ENCODE measurements around the gene RAD51B. TPM values are rescaled to one million over a fixed set of nuclear protein-coding genes. Genes with fewer than 3 reads are reported as not detected.

The RAD51B gene
- total and polyA plus RNA-seq, 4 donors = 2.5 to 95.0 (median 9.6) TPM

DNA sequence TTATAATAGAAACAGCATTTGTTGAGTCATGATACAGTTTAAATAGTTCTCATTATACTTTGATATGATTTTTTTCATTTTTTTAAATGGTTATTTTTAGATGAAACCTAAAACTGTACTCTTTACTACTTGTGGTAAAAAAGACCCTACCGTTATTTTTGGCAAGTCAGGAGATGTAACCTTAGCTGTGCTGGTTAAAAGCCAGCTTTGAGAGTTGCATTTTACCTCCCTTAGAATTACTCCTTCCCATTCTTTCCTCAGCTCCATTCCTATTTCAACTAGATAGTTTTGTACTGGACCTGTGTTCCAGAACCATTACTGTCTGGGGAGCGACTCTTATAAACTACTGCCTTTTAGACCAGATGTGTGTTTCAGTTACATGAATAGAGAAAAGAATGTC is 92.0 kb downstream of the RAD51B start:
- WGBS, 2 donors = 55 to 75% methylated on average over 2 of the region's 2 CpGs
- TF ChIP-seq, protein P1, sequence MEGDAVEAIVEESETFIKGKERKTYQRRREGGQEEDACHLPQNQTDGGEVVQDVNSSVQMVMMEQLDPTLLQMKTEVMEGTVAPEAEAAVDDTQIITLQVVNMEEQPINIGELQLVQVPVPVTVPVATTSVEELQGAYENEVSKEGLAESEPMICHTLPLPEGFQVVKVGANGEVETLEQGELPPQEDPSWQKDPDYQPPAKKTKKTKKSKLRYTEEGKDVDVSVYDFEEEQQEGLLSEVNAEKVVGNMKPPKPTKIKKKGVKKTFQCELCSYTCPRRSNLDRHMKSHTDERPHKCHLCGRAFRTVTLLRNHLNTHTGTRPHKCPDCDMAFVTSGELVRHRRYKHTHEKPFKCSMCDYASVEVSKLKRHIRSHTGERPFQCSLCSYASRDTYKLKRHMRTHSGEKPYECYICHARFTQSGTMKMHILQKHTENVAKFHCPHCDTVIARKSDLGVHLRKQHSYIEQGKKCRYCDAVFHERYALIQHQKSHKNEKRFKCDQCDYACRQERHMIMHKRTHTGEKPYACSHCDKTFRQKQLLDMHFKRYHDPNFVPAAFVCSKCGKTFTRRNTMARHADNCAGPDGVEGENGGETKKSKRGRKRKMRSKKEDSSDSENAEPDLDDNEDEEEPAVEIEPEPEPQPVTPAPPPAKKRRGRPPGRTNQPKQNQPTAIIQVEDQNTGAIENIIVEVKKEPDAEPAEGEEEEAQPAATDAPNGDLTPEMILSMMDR (IDR thresholded peaks at IDR 0.05; ENCODE audit: control extremely low read depth, extremely low read depth) = no peak
- Histone ChIP-seq H3K9me3 (ENCODE audit: control insufficient read depth in 4 of 4, insufficient read depth in 3 of 4, low read length in 3 of 4) (no peaks in the 10 kb centered on the region), H3K9ac (ENCODE audit: insufficient read depth in 1 of 2, low read length in 2 of 2) (no peak overlapping the region), H3K4me3 (no peak overlapping the region), H3K4me1 (ENCODE audit: control insufficient read depth in 5 of 5, insufficient read depth in 5 of 5, low read length in 5 of 5) (peaks cover 0 to 24% (median 0%) of the 10 kb centered on the region in 5 donors), H3K27ac (ENCODE audit: low read depth in 1 of 2, low read length in 1 of 2) (no peak overlapping the region), H3K36me3 (ENCODE audit: control insufficient read depth in 4 of 4, insufficient read depth in 4 of 4, low read length in 4 of 4) (no peaks in the 10 kb centered on the region), H3K27me3 (ENCODE audit: control insufficient read depth in 3 of 3, insufficient read depth in 3 of 3, low read length in 2 of 3) (no peaks in the 10 kb centered on the region)
- ATAC-seq (ENCODE audit: insufficient read depth, low FRiP score) (no peak), DNase-seq (no peak)

DNA sequence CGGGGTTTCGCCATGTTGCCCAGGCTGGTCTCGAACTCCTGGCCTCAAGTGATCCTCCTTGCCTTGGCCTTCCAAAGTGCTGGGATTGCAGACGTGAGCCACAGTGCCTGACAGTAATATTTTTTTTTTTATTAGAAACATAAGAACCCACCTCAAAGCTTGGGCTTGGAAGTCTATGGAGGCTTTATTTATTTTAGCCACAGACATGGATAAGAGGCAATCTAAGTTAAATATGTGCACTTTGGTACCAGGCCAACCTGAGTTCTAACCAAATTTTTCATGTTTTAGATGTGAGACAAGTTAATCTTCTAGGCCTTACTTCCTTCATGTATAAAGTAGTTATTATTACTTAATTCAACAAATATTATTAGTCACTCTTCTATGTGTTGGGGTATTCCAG is 96.9 kb downstream of the RAD51B start:
- ATAC-seq (ENCODE audit: insufficient read depth, low FRiP score) (no peak), DNase-seq (peak in 1 of 3 donors; percentile 46)
- Histone ChIP-seq H3K27ac (ENCODE audit: low read depth in 1 of 2, low read length in 1 of 2) (no peak overlapping the region), H3K27me3 (ENCODE audit: control insufficient read depth in 3 of 3, insufficient read depth in 3 of 3, low read length in 2 of 3) (no peaks in the 10 kb centered on the region), H3K9me3 (ENCODE audit: control insufficient read depth in 4 of 4, insufficient read depth in 3 of 4, low read length in 3 of 4) (no peaks in the 10 kb centered on the region), H3K36me3 (ENCODE audit: control insufficient read depth in 4 of 4, insufficient read depth in 4 of 4, low read length in 4 of 4) (no peaks in the 10 kb centered on the region), H3K4me1 (ENCODE audit: control insufficient read depth in 5 of 5, insufficient read depth in 5 of 5, low read length in 5 of 5) (peaks cover 0 to 28% (median 7%) of the 10 kb centered on the region in 5 donors), H3K9ac (ENCODE audit: insufficient read depth in 1 of 2, low read length in 2 of 2) (no peak overlapping the region), H3K4me3 (no peak overlapping the region)
- 92 to 97% methylated on average over 4 of the region's 4 CpGs for WGBS, 2 donors
- TF ChIP-seq, protein P1 (IDR thresholded peaks at IDR 0.05; ENCODE audit: control extremely low read depth, extremely low read depth) = no peak

DNA sequence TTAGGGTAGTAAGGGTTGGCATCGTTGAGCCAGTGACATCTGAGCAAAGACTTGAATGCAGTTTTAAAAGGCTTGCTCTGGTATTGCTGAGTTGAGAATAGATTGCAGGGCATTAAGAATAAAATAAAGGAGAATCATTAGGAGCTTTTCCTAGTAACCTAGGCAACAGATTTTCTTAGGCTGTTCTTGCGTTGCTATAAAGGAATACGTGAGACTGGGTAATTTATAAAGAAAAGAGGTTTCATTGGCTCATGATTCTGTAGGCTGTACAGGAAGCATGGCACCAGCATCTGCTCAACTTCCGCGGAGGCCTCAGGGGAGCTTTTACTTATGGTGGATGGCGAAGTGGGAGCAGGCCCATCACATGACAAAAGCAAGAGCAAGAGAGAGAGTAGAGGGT is 97.4 kb downstream of the RAD51B start:
- no peak overlapping the region for H3K4me3 ChIP-seq
- H3K9ac ChIP-seq (ENCODE audit: insufficient read depth in 1 of 2, low read length in 2 of 2) = no peak overlapping the region
- H3K4me1 ChIP-seq (ENCODE audit: control insufficient read depth in 5 of 5, insufficient read depth in 5 of 5, low read length in 5 of 5) = peaks cover 0 to 24% (median 7%) of the 10 kb centered on the region in 5 donors
- 90 to 93% methylated on average over 6 of the region's 6 CpGs for WGBS, 2 donors
- no peaks in the 10 kb centered on the region for H3K27me3 ChIP-seq (ENCODE audit: control insufficient read depth in 3 of 3, insufficient read depth in 3 of 3, low read length in 2 of 3)
- ATAC-seq (ENCODE audit: insufficient read depth, low FRiP score) (no peak), DNase-seq (no peak)
- H3K36me3 ChIP-seq (ENCODE audit: control insufficient read depth in 4 of 4, insufficient read depth in 4 of 4, low read length in 4 of 4) = no peaks in the 10 kb centered on the region
- H3K27ac ChIP-seq (ENCODE audit: low read depth in 1 of 2, low read length in 1 of 2) = no peak overlapping the region
- TF ChIP-seq, protein P1 (IDR thresholded peaks at IDR 0.05; ENCODE audit: control extremely low read depth, extremely low read depth) = no peak
- H3K9me3 ChIP-seq (ENCODE audit: control insufficient read depth in 4 of 4, insufficient read depth in 3 of 4, low read length in 3 of 4) = no peaks in the 10 kb centered on the region

DNA sequence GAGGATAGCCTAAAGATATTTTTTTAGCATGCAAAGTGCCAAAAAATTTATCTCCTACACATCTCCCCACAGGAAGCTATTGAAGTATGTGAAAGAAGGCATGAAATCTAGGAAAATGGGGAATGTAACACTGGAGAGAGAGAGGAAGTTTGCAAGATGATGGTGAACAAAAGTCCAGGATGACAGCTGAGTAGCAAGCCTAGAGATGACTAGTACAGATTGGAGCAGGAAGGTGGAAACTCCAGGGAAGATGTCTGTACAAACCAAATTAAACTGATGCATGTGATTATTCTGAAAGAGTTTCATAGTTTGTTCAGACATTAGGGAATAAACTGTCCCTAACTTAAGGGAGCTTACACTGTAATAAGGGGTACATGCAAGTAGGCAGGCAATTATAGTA is 99.3 kb downstream of the RAD51B start:
- Histone ChIP-seq H3K4me1 (ENCODE audit: control insufficient read depth in 5 of 5, insufficient read depth in 5 of 5, low read length in 5 of 5) (peaks cover 0 to 24% (median 7%) of the 10 kb centered on the region in 5 donors), H3K4me3 (no peak overlapping the region), H3K9ac (ENCODE audit: insufficient read depth in 1 of 2, low read length in 2 of 2) (no peak overlapping the region), H3K27me3 (ENCODE audit: control insufficient read depth in 3 of 3, insufficient read depth in 3 of 3, low read length in 2 of 3) (no peaks in the 10 kb centered on the region), H3K36me3 (ENCODE audit: control insufficient read depth in 4 of 4, insufficient read depth in 4 of 4, low read length in 4 of 4) (no peaks in the 10 kb centered on the region), H3K9me3 (ENCODE audit: control insufficient read depth in 4 of 4, insufficient read depth in 3 of 4, low read length in 3 of 4) (no peaks in the 10 kb centered on the region), H3K27ac (ENCODE audit: low read depth in 1 of 2, low read length in 1 of 2) (no peak overlapping the region)
- ATAC-seq (ENCODE audit: insufficient read depth, low FRiP score) = no peak
- TF ChIP-seq, protein P1 (IDR thresholded peaks at IDR 0.05; ENCODE audit: control extremely low read depth, extremely low read depth) = no peak
- no peak for DNase-seq
